Glutamatergic neuron (in vitro differentiated cells): ENCODE data around the gene DPP9. TPM values are rescaled to one million over a fixed set of nuclear protein-coding genes. Genes with fewer than 3 reads are reported as not detected.

Experiments used
- DNase-seq: peaks from one replicate; pipeline ENCODE4 v3.0.0; 2022
- H3K27ac Mint-ChIP-seq: one replicate; pipeline ENCODE4 v1.8.0; 2020; ENCODE audit warnings: mild to moderate bottlenecking, mixed read lengths, inconsistent platforms; ENCODE audit not compliant: unreplicated experiment
- H3K27me3 Mint-ChIP-seq: one replicate; pipeline ENCODE4 v1.8.0; 2020; ENCODE audit warnings: mild to moderate bottlenecking, moderate library complexity, mixed read lengths, inconsistent platforms; ENCODE audit not compliant: unreplicated experiment
- H3K36me3 Mint-ChIP-seq: one replicate; pipeline ENCODE4 v1.8.0; 2020; ENCODE audit warnings: mild to moderate bottlenecking, mixed read lengths, inconsistent platforms; ENCODE audit not compliant: unreplicated experiment
- H3K4me1 Mint-ChIP-seq: one replicate; pipeline ENCODE4 v1.8.0; 2020; ENCODE audit warnings: mild to moderate bottlenecking, low read depth, mixed read lengths, inconsistent platforms; ENCODE audit not compliant: unreplicated experiment
- H3K4me3 Mint-ChIP-seq: one replicate; pipeline ENCODE4 v1.8.0; 2020; ENCODE audit warnings: mild to moderate bottlenecking, mixed read lengths, inconsistent platforms; ENCODE audit not compliant: unreplicated experiment
- H3K9me3 Mint-ChIP-seq: one replicate; pipeline ENCODE4 v1.8.0; 2020; ENCODE audit warnings: mild to moderate bottlenecking, moderate library complexity, mixed read lengths, inconsistent platforms; ENCODE audit not compliant: unreplicated experiment
- CTCF ChIP-seq: fragments of 200-600 bp; sonication (generic); IDR thresholded peaks from one replicate; pipeline ENCODE4 v1.5.0; 2021; ENCODE audit not compliant: partially characterized antibody, unreplicated experiment
- total RNA-seq: library from RNA; stranded (reverse); fragmentation: NEBNext Ultra II Directional; extraction: Animal tissue kit (Norgen Biotek cat#: 25700); gene quantifications from one replicate; pipeline ENCODE4 v1.2.1, GENCODE V29; 2021; ENCODE audit not compliant: unreplicated experiment

The DPP9 gene
- total RNA-seq, 1 donor from 2014 or later = 44.8 TPM

GRCh38 chr19:4720037-4720700 lies 3.5 kb downstream of the DPP9 start:
- no peak for DNase-seq
- TF ChIP-seq CTCF = no peak
- peaks cover 5% of the 10 kb centered on the region for H3K36me3 Mint-ChIP-seq
- H3K27ac Mint-ChIP-seq = no peak overlapping the region
- peaks cover 18% of the 10 kb centered on the region for H3K9me3 Mint-ChIP-seq
- peaks cover 25% of the 10 kb centered on the region for H3K27me3 Mint-ChIP-seq
- H3K4me3 Mint-ChIP-seq = peak overlapping the region; percentile 25
- H3K4me1 Mint-ChIP-seq = peaks cover 2% of the 10 kb centered on the region

- H3K36me3 Mint-ChIP-seq = peaks cover 5% of the 10 kb centered on the region
Observed at GRCh38 chr19:4719499-4719866, 4.2 kb downstream of the DPP9 start.

GRCh38 chr19:4717966-4718701 lies 5.5 kb downstream of the DPP9 start:
- H3K27ac Mint-ChIP-seq = no peak overlapping the region
- peaks cover 4% of the 10 kb centered on the region for H3K36me3 Mint-ChIP-seq
- peaks cover 2% of the 10 kb centered on the region for H3K4me1 Mint-ChIP-seq
- no peak overlapping the region for H3K4me3 Mint-ChIP-seq
- no peak for TF ChIP-seq CTCF
- no peak for DNase-seq
- H3K27me3 Mint-ChIP-seq = peaks cover 14% of the 10 kb centered on the region
- peaks cover 7% of the 10 kb centered on the region for H3K9me3 Mint-ChIP-seq

More at GRCh38 chr19:4719499-4719866, 4.2 kb downstream of the DPP9 start:
- no peak for TF ChIP-seq CTCF
- Mint-ChIP-seq H3K4me1 (peaks cover 2% of the 10 kb centered on the region), H3K9me3 (peaks cover 15% of the 10 kb centered on the region), H3K27me3 (peaks cover 21% of the 10 kb centered on the region), H3K4me3 (no peak overlapping the region), H3K27ac (no peak overlapping the region)
- no peak for DNase-seq

GRCh38 chr19:4717191-4717965 lies 6.3 kb downstream of the DPP9 start:
- Mint-ChIP-seq H3K27me3 (peaks cover 10% of the 10 kb centered on the region), H3K27ac (no peak overlapping the region), H3K36me3 (peaks cover 4% of the 10 kb centered on the region), H3K4me3 (no peak overlapping the region), H3K9me3 (peaks cover 5% of the 10 kb centered on the region), H3K4me1 (peaks cover 2% of the 10 kb centered on the region)
- DNase-seq = no peak
- no peak for TF ChIP-seq CTCF
